Measurements from ENCODE around the gene GAS7. TPM values are rescaled to one million over a fixed set of nuclear protein-coding genes. Genes with fewer than 3 reads are reported as not detected.
A peak's percentile ranks its signal among the peaks of the same experiment; 100 is the strongest.

GAS7 gene
- total RNA-seq, 1 experiment from 2014 or later = 4.1 TPM

- H3K9me2 ChIP-seq (ENCODE audit: insufficient read depth) = no peaks in the 10 kb centered on the region
- no peak overlapping the region for H3K4me3 ChIP-seq (replicated peaks in 1 of 2; ENCODE audit: low read depth in 1 of 2, low read length in 2 of 2)
- peaks cover 8 to 9% of the 10 kb centered on the region in 2 experiments for H3K4me1 ChIP-seq (ENCODE audit: control insufficient read depth in 1 of 2, insufficient read depth in 2 of 2, low read length in 2 of 2)
- ChIA-PET CTCF (interaction anchor here (0.7 to 2.4 kb wide), 4 partner anchors 10 to 645 kb away, joined by 3 to 9 read pairs (median 4); no protein-coding TSS in a partner anchor), POLR2A (no interaction called here), RAD21 (ENCODE audit: low non-redundant PET in 1 of 2, low total read pairs in 2 of 2, uncharacterized antibody in 2 of 2, unreplicated experiment in 2 of 2) (no interaction called here)
- intact Hi-C loops (cut with micrococcal nuclease) = no loop called here
- H3K9ac ChIP-seq (ENCODE audit: low read length) = no peak overlapping the region
- no peaks in the 10 kb centered on the region for H4K20me1 ChIP-seq (ENCODE audit: insufficient read depth)
- no peak for TF ChIP-seq EZH2 (IDR thresholded peaks at IDR 0.05)
- TF ChIP-seq MAX (IDR thresholded peaks at IDR 0.05) = no peak
- no peak for TF ChIP-seq ATF3 (IDR thresholded peaks at IDR 0.05)
- no peak for TF ChIP-seq POLR2A (IDR thresholded peaks at IDR 0.05; ENCODE audit: borderline replicate concordance, extremely low read depth, insufficient read depth, insufficient read length)
- TF ChIP-seq SIN3A (IDR thresholded peaks at IDR 0.05; ENCODE audit: low read depth) = no peak
- TF ChIP-seq FOSL1 (IDR thresholded peaks at IDR 0.05; ENCODE audit: low read depth) = no peak
- TF ChIP-seq POLR2AphosphoS5 (IDR thresholded peaks at IDR 0.05; ENCODE audit: low read depth, low read length) = no peak
- TF ChIP-seq ZNF274 (IDR thresholded peaks at IDR 0.05; ENCODE audit: low read depth, low read length) = no peak
- TF ChIP-seq REST (IDR thresholded peaks at IDR 0.05; ENCODE audit: low read depth) = no peak
- no peak for TF ChIP-seq TCF7L2 (IDR thresholded peaks at IDR 0.05; ENCODE audit: borderline replicate concordance, extremely low read depth, insufficient read depth, insufficient read length)
- TF ChIP-seq YY1 (IDR thresholded peaks at IDR 0.05; ENCODE audit: extremely low read depth, insufficient replicate concordance, low read depth, low read length) = no peak
- no peak for TF ChIP-seq SRF (IDR thresholded peaks at IDR 0.05; ENCODE audit: low read depth)
- no peak for TF ChIP-seq EZH2phosphoT487 (IDR thresholded peaks at IDR 0.05; ENCODE audit: borderline replicate concordance)
- no peak for TF ChIP-seq ZBTB33 (IDR thresholded peaks at IDR 0.05; ENCODE audit: extremely low read depth, insufficient replicate concordance, low read length)
- TF ChIP-seq CBX3 (IDR thresholded peaks at IDR 0.05; ENCODE audit: low read depth) = no peak
- TF ChIP-seq CTCF (IDR thresholded peaks at IDR 0.05 in 2 of 3, conservative IDR thresholded peaks at IDR 0.05 in 1 of 3; ENCODE audit: borderline replicate concordance in 1 of 3, insufficient read depth in 1 of 3, low read depth in 2 of 3, low read length in 2 of 3) = no peak
- no peaks in the 10 kb centered on the region for H3K79me2 ChIP-seq (ENCODE audit: insufficient read depth, low read length)
- ATAC-seq = peak; percentile 63
- no peak overlapping the region for H3K27ac ChIP-seq (ENCODE audit: low read depth, low read length)
- DNase-seq (ENCODE audit: low read depth, low spot score) = no peak
- H3K9me3 ChIP-seq (ENCODE audit: control insufficient read depth in 1 of 2, insufficient read depth in 1 of 2, low read depth in 1 of 2, low read length in 2 of 2) = no peaks in the 10 kb centered on the region
- no peak overlapping the region for H2AFZ ChIP-seq (ENCODE audit: low read depth, low read length, poor library complexity, severe bottlenecking)
- H3K4me2 ChIP-seq (ENCODE audit: low read length) = peak overlapping the region; percentile 29; the same call in 1 of the 2 replicates
- no peaks in the 10 kb centered on the region for H3K36me3 ChIP-seq (ENCODE audit: control insufficient read depth in 1 of 2, insufficient read depth in 2 of 2, low read length in 2 of 2)
- BruUV-seq (replicated peaks) = no TSS peak
- no peaks in the 10 kb centered on the region for H3K27me3 ChIP-seq (ENCODE audit: insufficient read depth, low read length)
Measured at GRCh38 chr17:9971991-9972390, 226.4 kb downstream of the GAS7 start.

All from HCT116 (cell line).